Epithelial cell of proximal tubule (primary cell): Measurements from ENCODE around the gene FNDC5. TPM values are rescaled to one million over a fixed set of nuclear protein-coding genes. Genes with fewer than 3 reads are reported as not detected.
A peak's percentile ranks its signal among the peaks of the same experiment; 100 is the strongest.

ENCODE experiments used
- DNase-seq: peaks from one replicate; pipeline ENCODE4 v3.0.0-alpha.2; 2011; ENCODE audit warnings: low read depth
- H3K4me3 ChIP-seq: 2 replicates; pipeline ENCODE4 v1.5.1; 2011; ENCODE audit warnings: low read depth, mild to moderate bottlenecking, low read length
- CTCF ChIP-seq: conservative IDR thresholded peaks from 2 replicates; pipeline ENCODE4 v1.5.1; 2012; ENCODE audit warnings: low read depth, mild to moderate bottlenecking, low read length
- total RNA-seq: library from RNA; depleted of rRNA; stranded (reverse); fragments of >200 nt; gene quantifications from 2 replicates; pipeline ENCODE4 v1.2.3, GENCODE V29; 2015

Gene FNDC5
- total RNA-seq, result not detected in 2 replicates

- no peak for DNase-seq
- TF ChIP-seq CTCF, result no peak
- peak within 1 kb of the TSS; percentile 38 for H3K4me3 ChIP-seq
Measured at GRCh38 chr1:32870615-32871363, at the start of gene FNDC5. TSS of gene FNDC5 (minus strand) at chr1:32870912.

GRCh38 chr1:32919811-32920733 is 49.4 kb upstream of the FNDC5 start:
- no peak for TF ChIP-seq CTCF
- peak overlapping the region; percentile 24 for H3K4me3 ChIP-seq
- peak; percentile 64 for DNase-seq

- TF ChIP-seq CTCF, result no peak
- H3K4me3 ChIP-seq, result no peak overlapping the region
- no peak for DNase-seq
Measured at GRCh38 chr1:32918179-32918578, 47.5 kb upstream of the FNDC5 start.

- no peak overlapping the region for H3K4me3 ChIP-seq
- DNase-seq, result no peak
- no peak for TF ChIP-seq CTCF
Measured at GRCh38 chr1:32917521-32917920, 46.8 kb upstream of the FNDC5 start.

GRCh38 chr1:32915766-32916706 is 45.3 kb upstream of the FNDC5 start:
- no peak overlapping the region for H3K4me3 ChIP-seq
- TF ChIP-seq CTCF, result no peak

GRCh38 chr1:32910319-32910718 is 39.6 kb upstream of the FNDC5 start:
- TF ChIP-seq CTCF, result no peak

More at GRCh38 chr1:32915766-32916706, 45.3 kb upstream of the FNDC5 start:
- DNase-seq, result no peak

More at GRCh38 chr1:32910319-32910718, 39.6 kb upstream of the FNDC5 start:
- DNase-seq, result no peak
- H3K4me3 ChIP-seq, result no peak overlapping the region
